ENCODE results near the gene PLCB3. TPM values are rescaled to one million over a fixed set of nuclear protein-coding genes. Genes with fewer than 3 reads are reported as not detected.

PLCB3 gene
- total and polyA plus RNA-seq, 2 of the 13 experiments (the other 11 are each of a cell fraction or from before 2014, with no cell fraction given) = 7.5 to 13.8 TPM

GRCh38 chr11:64284048-64284961 is 33.0 kb downstream of the PLCB3 start, which contains the start of gene BAD (continued):
- 0 out of 2 replicates have a peak, but pooled peaks have one; percentile 65 for TF ChIP-seq ATF5 (CRISPR knock-in tag; IDR thresholded peaks at IDR 0.05; ENCODE audit: low read depth)
- TF ChIP-seq, protein P1, sequence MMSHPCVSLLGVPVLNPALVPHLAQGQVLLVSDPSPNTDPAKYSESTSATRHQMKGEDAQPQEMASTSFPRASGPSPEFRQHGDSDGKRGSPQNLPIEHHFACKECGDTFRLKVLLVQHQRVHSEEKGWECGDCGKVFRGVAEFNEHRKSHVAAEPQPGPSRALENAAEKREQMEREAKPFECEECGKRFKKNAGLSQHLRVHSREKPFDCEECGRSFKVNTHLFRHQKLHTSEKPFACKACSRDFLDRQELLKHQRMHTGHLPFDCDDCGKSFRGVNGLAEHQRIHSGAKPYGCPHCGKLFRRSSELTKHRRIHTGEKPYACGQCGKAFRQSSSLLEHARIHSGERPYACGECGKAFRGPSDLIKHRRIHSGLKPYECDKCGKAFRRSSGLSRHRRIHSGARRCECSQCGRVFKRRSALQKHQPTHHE (CRISPR knock-in tag; IDR thresholded peaks at IDR 0.05; ENCODE audit: borderline replicate concordance) = 0 out of 2 replicates have a peak, but pooled peaks have one; percentile 13
- TF ChIP-seq ZNF746 (CRISPR knock-in tag; IDR thresholded peaks at IDR 0.05) = 0 out of 2 replicates have a peak, but pooled peaks have one; percentile 2
- TF ChIP-seq NRL (CRISPR knock-in tag; IDR thresholded peaks at IDR 0.05; ENCODE audit: borderline replicate concordance) = 0 out of 2 replicates have a peak, but pooled peaks have one; percentile 10
- TF ChIP-seq KDM4B (CRISPR knock-in tag; IDR thresholded peaks at IDR 0.05) = 0 out of 2 replicates have a peak, but pooled peaks have one; percentile 32
- peak; percentile 12 for TF ChIP-seq AGO2 (optimal IDR thresholded peaks at IDR 0.05; ENCODE audit: low read depth, low read length)
- TF ChIP-seq NCOA1 (CRISPR knock-in tag; IDR thresholded peaks at IDR 0.05) = peak; percentile 87; the same call in 1 of the 2 replicates
- TF ChIP-seq ZNF530 (CRISPR knock-in tag; IDR thresholded peaks at IDR 0.05; ENCODE audit: low read depth) = no peak
- TF ChIP-seq ZFP82 (CRISPR knock-in tag; IDR thresholded peaks at IDR 0.05; ENCODE audit: borderline replicate concordance) = peak; percentile 81; the same call in 1 of the 2 replicates
- 0 out of 2 replicates have a peak, but pooled peaks have one; percentile 11 for TF ChIP-seq LCORL (IDR thresholded peaks at IDR 0.05)
- peak; percentile 48; the same call in 1 of the 2 replicates for TF ChIP-seq LCORL (CRISPR knock-in tag; IDR thresholded peaks at IDR 0.05)
- TF ChIP-seq, protein P2, sequence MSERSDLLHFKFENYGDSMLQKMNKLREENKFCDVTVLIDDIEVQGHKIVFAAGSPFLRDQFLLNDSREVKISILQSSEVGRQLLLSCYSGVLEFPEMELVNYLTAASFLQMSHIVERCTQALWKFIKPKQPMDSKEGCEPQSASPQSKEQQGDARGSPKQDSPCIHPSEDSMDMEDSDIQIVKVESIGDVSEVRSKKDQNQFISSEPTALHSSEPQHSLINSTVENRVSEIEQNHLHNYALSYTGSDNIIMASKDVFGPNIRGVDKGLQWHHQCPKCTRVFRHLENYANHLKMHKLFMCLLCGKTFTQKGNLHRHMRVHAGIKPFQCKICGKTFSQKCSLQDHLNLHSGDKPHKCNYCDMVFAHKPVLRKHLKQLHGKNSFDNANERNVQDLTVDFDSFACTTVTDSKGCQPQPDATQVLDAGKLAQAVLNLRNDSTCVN (CRISPR knock-in tag; IDR thresholded peaks at IDR 0.05; ENCODE audit: borderline replicate concordance) = 0 out of 2 replicates have a peak, but pooled peaks have one; percentile 27
- TF ChIP-seq SIX4 (CRISPR knock-in tag; IDR thresholded peaks at IDR 0.05) = no peak
- TF ChIP-seq MYC (CRISPR knock-in tag; IDR thresholded peaks at IDR 0.05; ENCODE audit: borderline replicate concordance) = peak; percentile 50; the same call in 1 of the 2 replicates
- TF ChIP-seq, protein P3, sequence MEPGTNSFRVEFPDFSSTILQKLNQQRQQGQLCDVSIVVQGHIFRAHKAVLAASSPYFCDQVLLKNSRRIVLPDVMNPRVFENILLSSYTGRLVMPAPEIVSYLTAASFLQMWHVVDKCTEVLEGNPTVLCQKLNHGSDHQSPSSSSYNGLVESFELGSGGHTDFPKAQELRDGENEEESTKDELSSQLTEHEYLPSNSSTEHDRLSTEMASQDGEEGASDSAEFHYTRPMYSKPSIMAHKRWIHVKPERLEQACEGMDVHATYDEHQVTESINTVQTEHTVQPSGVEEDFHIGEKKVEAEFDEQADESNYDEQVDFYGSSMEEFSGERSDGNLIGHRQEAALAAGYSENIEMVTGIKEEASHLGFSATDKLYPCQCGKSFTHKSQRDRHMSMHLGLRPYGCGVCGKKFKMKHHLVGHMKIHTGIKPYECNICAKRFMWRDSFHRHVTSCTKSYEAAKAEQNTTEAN (CRISPR knock-in tag; conservative IDR thresholded peaks at IDR 0.05) = 0 out of 2 replicates have a peak, but pooled peaks have one; percentile 16
- 0 out of 2 replicates have a peak, but pooled peaks have one; percentile 13 for TF ChIP-seq BORCS8-MEF2B (CRISPR knock-in tag; IDR thresholded peaks at IDR 0.05)
- peak; percentile 75; the same call in 1 of the 2 replicates for TF ChIP-seq ZNF230 (CRISPR knock-in tag; IDR thresholded peaks at IDR 0.05)
- TF ChIP-seq ZMAT3 (CRISPR knock-in tag; conservative IDR thresholded peaks at IDR 0.05) = peak; percentile 25; the same call in 1 of the 2 replicates
- no peak for TF ChIP-seq ZBTB10 (CRISPR knock-in tag; IDR thresholded peaks at IDR 0.05; ENCODE audit: borderline replicate concordance)
- TF ChIP-seq ZMYM4 (CRISPR knock-in tag; IDR thresholded peaks at IDR 0.05) = 0 out of 2 replicates have a peak, but pooled peaks have one; percentile 18
- 0 out of 2 replicates have a peak, but pooled peaks have one; percentile 0 for TF ChIP-seq ZNF605 (CRISPR knock-in tag; IDR thresholded peaks at IDR 0.05)
